Tibial nerve (tissue), 4 donors: ENCODE data around the gene CTSA.

Experiments used
- EP300 ChIP-seq, 2 donors: sonication (generic); formaldehyde crosslinking; IDR thresholded peaks; one replicate each; pipeline ENCODE4 v1.6.1; 2017; ENCODE audit warnings: antibody characterized with exemption in 2 of 2, mild to moderate bottlenecking in 1 of 2
- POLR2A ChIP-seq, 2 donors: fragments of 450-650 bp; IDR thresholded peaks; one replicate each; pipeline ENCODE4 v1.6.1; 2017; ENCODE audit warnings: antibody characterized with exemption in 2 of 2, mild to moderate bottlenecking in 2 of 2, moderate library complexity in 2 of 2
- TF ChIP-seq, protein P1 (sequence below), 5 experiments: fragments of 200-600 bp in 3 of 5; fragments of 450-650 bp in 2 of 5; sonication (generic) in 3 of 5; IDR thresholded peaks; one replicate each; pipeline ENCODE4 v1.5.1; 2016 to 2019; ENCODE audit warnings: antibody characterized with exemption in 5 of 5, mild to moderate bottlenecking in 3 of 5, moderate library complexity in 2 of 5

DNA sequence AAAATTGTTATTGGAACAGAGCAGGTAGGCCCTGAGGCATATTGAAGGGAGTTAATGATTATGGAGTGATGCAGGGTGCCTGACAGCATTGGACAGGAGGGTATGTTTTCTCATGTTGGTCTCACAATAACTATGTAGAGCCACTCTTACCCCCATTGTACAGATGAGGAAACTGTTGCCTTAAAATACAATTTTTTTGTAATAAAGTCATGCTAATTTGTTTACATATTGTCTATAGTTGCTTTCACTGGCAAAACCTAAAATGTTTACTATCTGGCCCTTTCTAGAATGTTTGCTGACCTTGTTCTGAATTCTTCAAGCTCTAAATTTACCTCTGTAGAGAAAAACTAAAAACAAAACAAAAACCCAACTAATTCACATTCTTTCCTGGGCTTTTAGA is 39.6 kb upstream of the CTSA start:
- TF ChIP-seq, protein P1, sequence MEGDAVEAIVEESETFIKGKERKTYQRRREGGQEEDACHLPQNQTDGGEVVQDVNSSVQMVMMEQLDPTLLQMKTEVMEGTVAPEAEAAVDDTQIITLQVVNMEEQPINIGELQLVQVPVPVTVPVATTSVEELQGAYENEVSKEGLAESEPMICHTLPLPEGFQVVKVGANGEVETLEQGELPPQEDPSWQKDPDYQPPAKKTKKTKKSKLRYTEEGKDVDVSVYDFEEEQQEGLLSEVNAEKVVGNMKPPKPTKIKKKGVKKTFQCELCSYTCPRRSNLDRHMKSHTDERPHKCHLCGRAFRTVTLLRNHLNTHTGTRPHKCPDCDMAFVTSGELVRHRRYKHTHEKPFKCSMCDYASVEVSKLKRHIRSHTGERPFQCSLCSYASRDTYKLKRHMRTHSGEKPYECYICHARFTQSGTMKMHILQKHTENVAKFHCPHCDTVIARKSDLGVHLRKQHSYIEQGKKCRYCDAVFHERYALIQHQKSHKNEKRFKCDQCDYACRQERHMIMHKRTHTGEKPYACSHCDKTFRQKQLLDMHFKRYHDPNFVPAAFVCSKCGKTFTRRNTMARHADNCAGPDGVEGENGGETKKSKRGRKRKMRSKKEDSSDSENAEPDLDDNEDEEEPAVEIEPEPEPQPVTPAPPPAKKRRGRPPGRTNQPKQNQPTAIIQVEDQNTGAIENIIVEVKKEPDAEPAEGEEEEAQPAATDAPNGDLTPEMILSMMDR (IDR thresholded peaks at IDR 0.05): no peak
- TF ChIP-seq POLR2A (IDR thresholded peaks at IDR 0.05) (no peak), EP300 (IDR thresholded peaks at IDR 0.05) (no peak)
